HG03457 (cell line): Measurements from ENCODE around the gene ID3.

Experiments
- ATAC-seq: cut with Tn5 transposase; IDR thresholded peaks from one replicate; pipeline ENCODE4 v1.9.1; 2021; ENCODE audit warnings: moderate number of reproducible peaks; ENCODE audit not compliant: unreplicated experiment

ID3 gene, protein sequence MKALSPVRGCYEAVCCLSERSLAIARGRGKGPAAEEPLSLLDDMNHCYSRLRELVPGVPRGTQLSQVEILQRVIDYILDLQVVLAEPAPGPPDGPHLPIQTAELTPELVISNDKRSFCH

DNA sequence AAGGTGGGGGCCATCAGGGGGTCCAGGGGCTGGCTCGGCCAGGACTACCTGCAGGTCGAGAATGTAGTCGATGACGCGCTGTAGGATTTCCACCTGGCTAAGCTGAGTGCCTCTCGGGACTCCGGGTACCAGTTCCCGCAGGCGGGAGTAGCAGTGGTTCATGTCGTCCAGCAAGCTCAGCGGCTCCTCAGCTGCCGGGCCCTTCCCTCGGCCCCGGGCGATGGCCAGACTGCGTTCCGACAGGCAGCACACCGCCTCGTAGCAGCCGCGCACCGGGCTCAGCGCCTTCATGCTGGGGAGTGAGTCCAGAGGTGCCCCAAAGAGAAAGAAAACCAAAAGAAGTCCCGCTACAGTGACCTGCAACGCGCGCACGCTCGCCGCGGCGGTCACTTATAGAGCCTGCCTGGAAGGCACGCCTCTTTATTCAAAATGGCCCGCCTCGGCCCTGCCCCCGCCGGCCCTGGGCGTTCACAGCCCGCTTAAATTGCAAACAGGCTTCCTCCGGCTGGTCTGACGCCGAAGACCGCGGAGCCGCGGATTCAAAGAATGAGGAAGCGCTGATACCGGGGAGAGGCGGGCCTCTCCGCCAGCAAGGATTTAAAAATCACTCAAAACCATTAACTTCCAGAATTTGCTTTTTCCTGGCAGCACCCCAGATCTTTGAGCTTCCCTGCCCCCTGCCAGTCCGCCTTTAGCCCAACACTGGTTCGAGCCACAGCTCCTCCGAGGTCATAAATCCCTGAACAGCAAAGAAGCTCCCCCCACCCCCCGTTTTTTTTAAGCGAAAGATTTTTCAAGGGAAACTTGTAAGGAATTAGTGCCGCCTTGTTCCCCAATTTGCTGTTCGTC is at the start of gene ID3:
TSS of gene ID3 (minus strand) at position 366 of the 849 bp plus-strand sequence. CDS start at position 291, 75 bp downstream.
- no peak for ATAC-seq

DNA sequence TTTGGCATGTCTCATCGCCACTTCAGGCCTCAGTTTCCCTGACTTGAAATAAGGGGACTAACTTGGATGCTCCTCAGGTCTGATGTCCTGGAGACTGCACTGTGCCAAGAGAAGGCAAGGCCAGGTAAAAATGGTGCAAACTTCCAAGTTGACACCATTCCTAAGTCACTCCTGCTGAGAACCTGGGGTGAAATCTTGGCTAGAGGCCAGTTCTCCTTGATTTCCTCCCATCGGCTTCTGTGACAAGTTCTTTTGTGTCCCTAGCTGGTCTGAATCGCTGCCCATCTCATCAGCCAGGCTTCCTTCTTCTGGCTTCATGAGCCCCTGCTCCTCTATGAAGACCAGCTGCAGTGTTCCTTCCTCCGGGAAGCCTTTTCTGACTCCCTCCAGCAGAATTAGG is 48.6 kb upstream of the ID3 start:
- ATAC-seq, result no peak

DNA sequence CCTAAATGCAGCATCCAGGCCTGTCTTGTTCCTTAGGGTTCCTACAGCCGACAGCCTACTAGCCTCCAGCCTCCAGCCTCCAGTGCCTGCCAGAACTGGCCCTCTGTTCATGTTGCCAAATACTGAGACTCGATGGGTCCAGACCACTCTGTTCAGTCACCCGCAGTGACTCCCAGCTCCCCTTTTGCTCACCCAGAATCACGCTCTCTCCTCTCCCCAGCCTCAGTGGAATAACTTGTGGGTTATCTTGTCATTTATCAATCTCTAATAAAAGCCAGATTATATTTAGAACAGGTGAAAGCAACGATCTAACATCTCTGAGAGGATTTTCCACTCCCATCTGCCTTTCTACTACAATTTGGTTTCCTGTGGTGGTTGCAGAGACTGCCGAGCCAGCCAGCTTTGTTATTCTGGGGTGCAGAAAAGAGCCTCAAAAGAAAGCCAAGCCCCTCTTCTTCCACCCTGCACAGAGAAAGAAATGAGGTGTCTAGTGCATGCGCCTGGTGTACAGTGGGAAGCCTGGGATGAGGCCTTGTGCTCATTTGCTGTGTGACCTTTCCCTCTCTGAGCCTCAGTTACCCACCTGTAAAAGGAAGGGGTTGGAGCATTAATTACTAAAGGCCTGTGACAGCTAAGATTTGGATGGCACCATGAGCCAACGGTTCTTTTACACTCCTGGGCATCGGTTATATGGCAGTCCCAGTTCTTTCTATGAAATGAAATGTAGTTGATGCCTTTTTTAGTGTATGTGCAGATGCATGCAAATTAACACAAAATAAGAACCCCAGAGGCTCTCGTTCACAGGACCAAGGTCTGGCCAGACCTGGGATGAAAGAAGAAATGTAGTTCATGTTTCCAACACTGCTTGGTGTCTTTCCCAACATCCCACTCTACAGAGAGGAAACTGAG is 42.9 kb upstream of the ID3 start:
- no peak for ATAC-seq

DNA sequence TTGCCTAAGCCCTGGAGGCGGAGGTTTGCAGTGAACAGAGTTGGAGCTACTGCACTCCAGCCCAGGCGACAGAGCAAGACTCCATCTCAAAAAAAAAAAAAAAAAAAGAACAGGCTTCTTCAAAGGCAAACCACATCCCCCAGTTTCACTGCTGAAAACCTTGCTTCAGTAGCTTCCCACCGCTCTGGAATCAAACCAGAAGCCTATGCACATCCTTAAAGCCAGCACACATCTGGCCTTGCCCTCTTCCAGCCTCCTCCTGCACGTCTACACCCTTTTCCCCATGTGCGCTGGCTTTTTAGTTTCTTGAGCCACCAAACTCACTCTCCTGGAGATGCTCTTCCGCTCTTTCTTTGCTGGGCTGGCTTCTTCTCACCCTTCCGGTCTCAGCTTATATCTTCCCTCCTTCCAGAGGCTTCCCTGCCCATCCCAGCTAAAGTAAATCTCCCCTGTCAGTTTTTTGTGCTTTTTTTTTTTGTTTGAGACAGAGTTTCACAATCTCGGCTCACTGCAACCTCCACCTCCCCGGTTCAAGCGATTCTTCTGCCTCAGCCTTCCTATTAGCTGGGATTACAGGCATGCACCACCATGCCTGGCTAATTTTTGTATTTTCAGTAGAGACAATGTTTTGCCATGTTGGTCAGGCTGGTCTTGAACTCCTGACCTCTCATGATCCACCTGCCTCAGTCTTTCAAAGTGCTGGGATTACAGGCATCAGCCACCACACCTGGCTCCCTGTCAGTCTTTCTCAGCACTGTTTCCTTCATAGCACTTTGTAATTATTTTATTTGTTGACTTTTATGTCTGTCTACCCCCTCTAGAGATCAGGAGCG is 42.0 kb upstream of the ID3 start:
- ATAC-seq, result no peak

DNA sequence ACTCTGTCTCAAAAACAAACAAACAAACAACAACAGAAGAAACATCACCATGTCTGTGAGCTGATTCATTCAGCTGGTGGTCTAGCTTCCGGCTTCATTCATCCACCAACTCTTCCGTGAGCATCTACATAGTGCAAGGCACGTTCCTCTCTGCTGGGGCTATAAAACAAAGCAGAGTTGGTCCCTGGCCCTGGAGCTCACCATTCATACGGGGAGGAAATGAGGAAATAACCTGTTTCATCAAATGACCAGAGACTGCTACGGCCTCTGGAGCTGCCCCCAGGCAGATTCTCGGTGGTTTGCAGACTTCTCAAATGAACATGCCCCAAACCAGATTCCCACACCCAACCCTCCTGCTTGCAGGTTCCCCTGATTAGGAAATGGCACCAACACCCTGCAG is 41.0 kb upstream of the ID3 start:
- no peak for ATAC-seq

DNA sequence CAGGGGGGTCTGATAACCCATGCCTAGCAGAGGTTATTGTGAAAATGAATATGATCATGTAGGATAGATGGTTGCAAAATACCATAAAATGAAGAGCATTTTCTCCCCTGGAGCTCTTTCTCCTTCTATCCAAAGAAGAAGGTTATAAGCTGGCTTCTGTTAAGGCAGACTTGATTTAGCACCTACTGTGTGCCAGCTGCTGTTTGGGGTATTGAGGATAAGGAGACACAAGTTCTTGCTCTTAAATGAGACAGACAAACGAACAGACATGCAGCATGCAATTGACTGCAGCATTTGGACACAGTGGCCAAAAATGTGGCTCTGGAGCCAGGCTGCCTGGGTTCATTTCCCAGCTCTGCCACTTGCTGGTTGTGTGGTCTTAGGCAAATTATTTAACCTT is 39.8 kb upstream of the ID3 start:
- ATAC-seq, result no peak

DNA sequence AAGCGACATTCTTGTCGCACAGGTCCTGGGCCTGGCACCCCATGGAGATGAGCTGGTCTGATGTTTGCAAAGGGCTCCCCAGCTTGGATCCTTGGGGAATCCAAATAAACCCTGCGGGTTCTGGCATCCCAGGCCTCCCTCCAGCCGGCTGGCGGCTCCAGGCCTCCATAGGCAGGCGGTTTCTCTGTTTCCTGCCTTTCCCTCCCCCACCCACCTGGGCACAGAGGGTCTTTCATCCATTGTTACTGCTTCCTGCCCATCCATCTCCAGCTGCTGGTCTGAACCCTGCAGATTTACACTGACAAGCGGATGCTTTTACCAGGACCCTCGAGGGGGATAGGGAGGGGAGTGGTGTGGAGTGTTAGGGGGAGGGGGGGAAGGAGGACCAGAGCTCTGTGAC is 39.1 kb upstream of the ID3 start:
- no peak for ATAC-seq

DNA sequence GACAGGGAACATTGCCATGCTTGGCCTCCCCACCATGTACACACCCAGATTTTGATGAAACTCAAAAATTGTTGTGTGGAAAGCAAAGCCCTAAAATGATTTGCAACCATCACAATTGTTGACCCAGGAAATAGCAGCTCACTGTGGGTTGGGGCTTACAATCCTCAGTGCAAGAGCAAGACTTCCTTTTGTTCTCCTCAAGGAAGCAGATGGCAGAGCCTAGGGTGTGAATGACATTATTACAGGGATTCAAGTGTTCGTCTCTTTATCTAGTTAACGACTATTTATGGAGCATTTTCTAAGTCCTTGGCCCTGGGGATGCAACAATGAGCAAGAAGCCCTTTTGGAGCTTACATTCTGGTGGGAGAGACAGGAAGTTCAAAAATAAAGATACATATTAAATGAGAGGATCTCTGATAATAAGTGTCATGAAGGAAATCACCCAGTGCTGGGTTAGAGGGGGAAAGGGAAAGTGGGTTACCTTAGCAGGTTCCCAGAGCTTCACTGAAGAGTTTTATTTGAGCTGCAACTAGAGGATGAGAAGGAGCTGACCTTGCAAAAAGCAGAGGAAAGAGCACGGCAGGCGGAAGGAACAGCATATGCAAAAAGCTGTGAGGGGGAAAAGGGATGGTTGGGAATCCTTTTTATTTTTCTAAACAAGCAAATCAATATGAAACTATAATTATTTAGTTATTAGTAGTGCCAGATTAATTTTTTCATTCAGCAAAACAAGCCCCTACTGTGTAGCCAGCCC is 38.5 kb upstream of the ID3 start:
- ATAC-seq, result no peak

DNA sequence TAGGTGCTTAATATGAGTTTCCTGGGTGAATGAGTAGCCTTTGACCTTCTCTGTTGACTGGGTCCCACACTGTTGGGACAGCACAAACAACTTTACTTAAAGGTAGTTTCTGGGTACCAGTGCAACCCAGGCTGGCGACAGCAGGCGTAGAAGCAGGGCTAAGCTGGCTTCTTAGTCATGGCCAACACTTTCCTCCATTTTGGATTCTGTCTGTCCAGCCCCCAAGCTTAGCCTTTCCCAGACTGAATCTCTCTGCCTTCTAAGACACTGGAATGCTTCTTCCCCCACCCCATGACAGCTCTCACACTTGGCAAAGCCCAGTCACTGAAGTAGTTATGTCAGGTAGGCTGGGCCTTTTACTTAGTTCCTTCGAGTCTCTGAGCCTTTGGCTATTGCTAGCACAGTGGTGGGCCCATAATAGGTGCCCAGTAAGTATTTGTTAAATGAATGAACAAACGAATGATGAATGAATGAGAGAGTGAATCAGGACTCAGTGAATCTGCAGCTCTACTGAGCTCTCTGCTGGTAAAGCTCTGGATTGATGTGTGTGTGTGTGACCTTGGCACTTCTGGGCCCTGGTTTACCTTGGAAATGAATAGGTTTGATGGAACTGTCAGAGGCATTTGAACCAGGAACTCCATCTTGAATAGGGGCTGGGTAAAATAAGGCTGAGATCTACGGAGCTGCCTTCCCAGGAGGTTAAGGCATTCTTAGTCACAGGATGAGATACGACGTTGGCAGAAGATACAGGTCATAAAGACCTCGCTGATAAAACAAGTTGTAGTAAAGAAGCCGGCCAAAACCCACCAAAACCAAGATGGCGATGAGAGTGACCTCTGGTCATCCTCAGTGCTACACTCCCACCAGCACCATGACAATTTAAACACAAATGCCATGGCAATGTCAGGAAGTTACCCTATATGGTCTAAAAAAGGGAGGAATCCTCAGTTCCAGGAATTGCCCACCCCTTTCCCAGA is 37.4 kb upstream of the ID3 start:
- ATAC-seq, result no peak

DNA sequence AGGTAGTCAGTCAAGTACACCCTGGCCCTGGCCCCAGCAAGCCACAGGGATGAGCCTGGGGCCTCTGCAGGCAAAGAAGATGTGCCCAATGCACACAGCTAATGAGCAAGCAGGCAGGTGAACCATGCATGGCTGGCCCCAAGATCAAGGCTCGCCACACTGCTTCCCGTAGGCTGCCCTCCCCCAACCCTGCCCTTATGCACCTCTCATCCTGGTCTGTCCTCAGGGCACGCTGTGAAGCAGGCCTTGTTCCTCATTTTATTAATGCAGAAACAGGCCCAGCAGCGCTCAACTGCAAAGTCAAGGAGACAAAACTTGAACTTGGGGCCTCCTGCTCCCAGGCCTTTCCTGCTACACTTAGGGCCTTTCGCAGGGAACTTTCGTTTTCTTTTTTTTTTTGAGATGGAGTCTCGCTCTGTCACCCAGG is 35.6 kb upstream of the ID3 start:
- ATAC-seq, result no peak

DNA sequence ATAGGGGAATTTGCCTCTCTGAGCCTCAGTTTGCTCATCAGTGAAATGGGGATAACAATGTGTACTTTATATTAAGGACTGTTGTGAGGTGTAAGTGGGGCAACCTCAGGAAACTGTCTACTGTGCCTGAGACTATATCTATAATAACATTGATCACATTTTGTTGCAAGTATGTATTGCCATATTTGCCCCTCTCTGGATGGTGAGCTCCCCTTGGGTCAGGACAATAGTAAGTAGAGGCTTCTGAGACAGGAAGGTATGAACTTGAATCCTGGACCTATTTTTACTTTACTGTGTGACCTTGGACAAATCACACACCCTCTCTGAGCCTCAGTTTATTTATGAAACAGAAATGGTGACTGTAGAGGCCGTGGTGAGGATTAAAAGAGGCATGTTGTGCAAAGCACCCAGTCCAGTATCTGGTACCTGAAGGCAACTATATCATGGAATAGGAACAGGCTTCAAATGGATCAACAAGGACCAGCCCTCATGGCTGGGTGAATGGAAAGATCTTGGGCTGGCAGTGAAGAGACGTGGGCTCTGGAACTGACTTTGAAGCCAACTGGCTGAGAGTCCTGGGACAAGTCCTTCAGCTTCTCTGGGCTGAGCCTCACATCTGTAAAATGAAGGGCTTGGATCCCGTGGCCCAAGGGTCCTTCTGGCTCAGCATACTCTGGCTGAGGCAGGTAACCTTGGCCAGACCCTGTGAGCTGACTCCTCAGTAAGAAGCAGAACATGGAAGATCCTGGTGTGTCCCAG is 35.0 kb upstream of the ID3 start:
- ATAC-seq, result no peak

DNA sequence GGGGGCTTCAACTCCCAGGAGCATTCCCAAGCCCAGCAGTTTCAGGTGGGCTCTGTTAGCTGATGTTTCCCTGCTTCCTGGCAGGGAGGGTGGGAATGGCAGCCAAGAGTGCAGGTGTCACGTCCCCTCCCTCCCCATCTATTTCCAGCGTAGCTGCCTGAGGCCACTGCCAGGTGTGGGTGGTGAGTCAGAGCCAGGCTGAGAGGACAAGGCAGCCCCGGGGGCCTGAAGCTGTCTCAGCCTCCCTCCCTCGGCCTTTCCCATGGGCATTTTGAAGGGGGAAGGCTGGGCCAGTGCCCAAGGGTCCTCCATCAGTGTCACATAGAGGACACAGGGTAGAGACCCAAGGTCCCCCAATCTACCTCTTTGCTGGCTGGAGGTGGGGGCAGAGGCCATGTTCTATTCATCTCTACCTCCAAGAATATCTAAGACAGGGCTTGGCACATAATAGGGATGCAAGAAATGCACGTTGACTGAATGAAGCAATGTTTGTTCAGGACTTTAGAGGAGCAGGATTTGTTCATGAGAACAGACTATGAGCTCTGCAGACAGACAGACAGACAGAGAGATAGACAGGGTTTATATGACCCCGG is 34.4 kb upstream of the ID3 start:
- no peak for ATAC-seq

DNA sequence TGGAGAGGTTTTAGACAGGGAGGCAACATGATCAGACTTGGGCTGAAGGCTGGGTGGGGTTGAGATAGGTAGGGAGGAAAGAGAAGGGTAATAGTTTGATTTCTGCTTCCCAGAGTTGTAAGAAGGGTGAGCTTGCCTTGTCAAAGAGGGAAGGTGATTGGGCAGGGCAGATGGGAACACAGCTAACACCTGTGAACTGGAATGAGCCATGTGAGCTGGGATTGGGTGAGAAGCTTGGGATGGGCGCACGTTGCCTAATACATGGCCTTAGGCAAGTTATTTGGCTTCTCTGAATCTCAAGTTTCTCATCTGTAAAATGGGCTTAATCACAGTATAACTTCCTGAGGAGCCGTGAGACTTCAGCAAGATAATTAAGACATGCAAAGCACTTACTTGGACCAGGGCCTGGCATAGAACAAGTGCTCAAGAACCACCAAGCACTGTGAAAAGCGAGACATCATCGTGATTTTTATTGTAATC is 33.8 kb upstream of the ID3 start:
- ATAC-seq, result no peak

DNA sequence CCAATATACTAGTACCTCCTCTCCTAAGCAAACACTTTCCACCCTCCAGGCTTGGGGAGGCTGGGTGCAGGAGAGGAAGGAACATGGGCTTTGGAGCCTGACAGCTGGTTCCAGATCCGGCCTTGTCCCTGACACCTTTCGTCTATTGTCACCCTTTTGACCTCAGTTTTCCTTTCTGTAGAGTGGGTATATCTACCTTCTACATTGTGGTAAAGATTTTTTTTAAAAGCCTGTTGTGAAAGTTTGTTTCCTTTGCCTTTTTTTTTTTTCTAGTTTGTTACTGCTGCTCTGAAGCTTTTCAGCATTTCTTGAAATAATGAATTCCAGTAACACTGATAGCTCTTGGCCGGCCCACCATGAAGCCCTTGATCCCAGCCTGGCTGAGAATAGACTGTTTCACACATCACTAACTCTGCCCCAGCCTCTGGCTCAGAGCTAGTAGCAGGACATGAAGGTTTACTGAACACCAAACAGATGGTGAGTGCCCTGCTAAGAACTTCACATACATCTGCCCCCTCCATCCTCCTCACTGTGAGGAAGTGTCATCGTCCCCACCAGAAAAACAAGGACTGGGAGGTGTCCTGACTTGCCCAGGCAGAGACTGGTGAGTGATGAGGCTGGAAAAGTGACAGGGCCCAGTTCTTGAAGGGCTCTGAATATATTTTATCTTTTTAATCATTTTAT is 33.0 kb upstream of the ID3 start:
- no peak for ATAC-seq

DNA sequence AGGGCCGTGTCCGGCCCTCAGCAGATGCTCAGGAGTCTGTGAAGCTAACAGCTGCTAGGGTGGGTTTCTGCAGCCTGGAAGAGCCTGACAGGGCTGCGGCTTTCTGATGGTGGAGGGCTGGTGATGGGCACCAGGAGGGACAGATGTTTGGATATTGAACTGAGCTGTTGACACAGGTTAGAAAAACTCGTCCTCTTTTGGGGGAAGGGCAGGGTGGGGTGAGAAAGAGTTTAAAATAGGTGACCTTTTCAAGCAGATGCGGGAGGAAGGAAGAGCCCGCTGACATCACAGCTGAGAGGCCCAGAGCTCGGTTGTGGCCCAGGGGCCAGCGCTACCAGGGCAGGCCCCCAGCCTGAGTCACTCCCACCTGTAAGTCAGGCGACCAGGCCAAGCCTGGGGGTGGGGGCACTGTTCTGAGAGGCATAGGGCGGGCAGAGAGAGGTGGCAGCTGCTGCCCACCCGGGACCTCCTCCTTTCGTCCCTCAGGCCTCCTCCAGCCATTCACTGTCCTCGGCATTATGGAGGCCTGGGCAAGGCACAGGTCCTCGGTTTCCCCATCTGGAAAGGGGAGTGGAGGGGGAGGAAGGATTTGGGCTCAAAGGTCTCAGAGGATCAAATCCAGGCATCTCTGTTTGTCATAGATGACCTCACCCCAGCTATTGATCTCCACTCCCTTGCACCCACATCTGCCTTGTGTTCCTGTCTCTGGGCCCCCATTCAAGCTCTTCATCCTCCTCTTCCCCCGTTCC is 32.3 kb upstream of the ID3 start:
- no peak for ATAC-seq

DNA sequence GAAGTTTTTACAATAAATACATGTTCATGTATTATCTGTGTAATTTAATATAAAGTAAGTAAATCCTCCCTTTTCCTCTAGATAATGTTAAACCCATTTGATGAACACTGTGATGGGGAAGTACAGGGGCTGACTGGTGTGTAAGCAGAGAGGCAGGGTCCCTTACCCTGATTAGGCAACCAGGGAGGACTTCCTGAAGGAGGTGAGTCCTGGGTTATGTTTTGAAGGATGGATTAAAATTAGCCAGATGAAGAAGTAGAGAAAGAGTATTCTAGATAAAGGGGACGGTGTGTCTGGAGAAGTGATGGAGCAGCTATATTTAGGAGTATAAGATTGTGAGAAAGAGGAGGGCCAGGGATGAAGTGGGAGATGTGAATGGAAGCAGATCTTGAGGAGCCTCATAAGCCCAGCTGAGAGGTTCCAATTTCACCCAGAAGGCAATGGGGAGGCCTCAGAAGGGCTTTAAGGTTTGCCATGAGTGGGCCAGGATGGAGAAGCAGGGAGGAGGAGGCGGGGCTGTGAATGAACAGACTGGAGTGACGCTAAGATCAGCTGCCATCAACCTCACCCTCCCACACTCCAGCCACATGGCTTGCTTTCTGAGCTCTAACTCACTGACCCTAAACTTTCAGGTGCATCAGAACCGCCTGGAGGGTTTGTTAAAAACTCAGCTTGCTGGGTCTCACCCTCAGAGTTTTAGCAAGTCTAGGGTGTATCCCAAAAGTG is 30.9 kb upstream of the ID3 start:
- ATAC-seq, result no peak
